PC-9 (cell line): ENCODE results near the gene WWC2. TPM values are rescaled to one million over a fixed set of nuclear protein-coding genes. Genes with fewer than 3 reads are reported as not detected.

ENCODE experiments used
- BruUV-seq: library from RNA; stranded (reverse); fragments of 400-500 nt; replicated peaks from 2 replicates; lab custom pipeline; 2021; lab: Mats Ljungman, UMichigan
- CTCF ChIA-PET: fragments of 300-600 bp; sonication (Branson Sonifier 250); formaldehyde crosslinking; loops from one replicate; lab custom pipeline; 2022; ENCODE audit warnings: antibody characterized with exemption; lab: Charles Lee
- POLR2A ChIA-PET: fragments of 300-600 bp; sonication (Branson Sonifier 250); formaldehyde crosslinking; loops from one replicate; lab custom pipeline; 2022; ENCODE audit warnings: antibody characterized with exemption; ENCODE audit not compliant: unreplicated experiment; lab: Charles Lee
- DNase-seq, 2 experiments: peaks; one replicate each; pipeline versions ENCODE4 v3.0.0 to v3.0.0-alpha.2; 2015 to 2022; ENCODE audit warnings: mixed read lengths in 1 of 2
- H2AFZ ChIP-seq: fragments of 200-600 bp; sonication (generic); 2 replicates; pipeline ENCODE4 v1.8.1; 2017; ENCODE audit warnings: antibody characterized with exemption
- H3F3A ChIP-seq: fragments of 200-600 bp; sonication (generic); 2 replicates; pipeline ENCODE4 v1.8.1; 2017; ENCODE audit warnings: antibody characterized with exemption, mild to moderate bottlenecking, low read depth; ENCODE audit not compliant: insufficient read depth
- H3K27ac ChIP-seq: fragments of 200-600 bp; sonication (generic); 2 replicates; pipeline ENCODE4 v1.6.1; 2016; ENCODE audit warnings: mixed run types
- H3K27me3 ChIP-seq: fragments of 200-600 bp; sonication (generic); 2 replicates; pipeline ENCODE4 v1.6.1; 2016; ENCODE audit warnings: low read depth, mixed run types; ENCODE audit not compliant: insufficient read depth
- H3K36me3 ChIP-seq: fragments of 200-600 bp; sonication (generic); 2 replicates; pipeline ENCODE4 v1.6.1; 2016; ENCODE audit warnings: low read depth, mixed run types
- H3K4me1 ChIP-seq: fragments of 200-600 bp; sonication (generic); replicated peaks from 2 replicates; pipeline ENCODE4 v1.6.1; 2016; ENCODE audit warnings: mixed run types; ENCODE audit not compliant: insufficient read depth
- H3K4me2 ChIP-seq: fragments of 200-600 bp; sonication (generic); 2 replicates; pipeline ENCODE4 v1.6.1; 2017; ENCODE audit warnings: mixed run types
- H3K4me3 ChIP-seq: fragments of 200-600 bp; sonication (generic); 2 replicates; pipeline ENCODE4 v1.6.1; 2016; ENCODE audit warnings: mixed run types
- H3K79me2 ChIP-seq: fragments of 200-600 bp; sonication (generic); 2 replicates; pipeline ENCODE4 v1.6.1; 2017; ENCODE audit warnings: low read depth, mixed run types
- H3K9me2 ChIP-seq: fragments of 200-600 bp; sonication (generic); 2 replicates; pipeline ENCODE4 v1.8.1; 2017; ENCODE audit warnings: mild to moderate bottlenecking; ENCODE audit not compliant: insufficient read depth
- H3K9me3 ChIP-seq: fragments of 200-600 bp; sonication (generic); 2 replicates; pipeline ENCODE4 v1.8.1; 2016; ENCODE audit warnings: low read depth; ENCODE audit not compliant: insufficient read depth
- H4K20me1 ChIP-seq: fragments of 200-600 bp; sonication (generic); 2 replicates; pipeline ENCODE4 v1.8.1; 2017; ENCODE audit not compliant: insufficient read depth
- EZH2 ChIP-seq: fragments of 200-600 bp; sonication (generic); IDR thresholded peaks from 2 replicates; pipeline ENCODE4 v1.8.0; 2017; ENCODE audit warnings: antibody characterized with exemption, low read depth
- intact Hi-C: fragments of 100-400 bp; cut with micrococcal nuclease; formaldehyde crosslinking; loops from one replicate; pipeline ENCODE4 v1.10.0; 2022; ENCODE audit not compliant: unreplicated experiment
- total RNA-seq: library from RNA; stranded (reverse); gene quantifications from 2 replicates; pipeline ENCODE4 v1.2.3, GENCODE V29; 2021
- TF ChIP-seq, protein P1 (sequence below): fragments of 200-600 bp; sonication (generic); conservative IDR thresholded peaks from 2 replicates; pipeline ENCODE4 v1.6.1; 2017; ENCODE audit warnings: mixed run types, antibody characterized with exemption, mild to moderate bottlenecking, moderate library complexity

The WWC2 gene
- total RNA-seq, 1 experiment from 2014 or later, result 42.3 TPM

DNA sequence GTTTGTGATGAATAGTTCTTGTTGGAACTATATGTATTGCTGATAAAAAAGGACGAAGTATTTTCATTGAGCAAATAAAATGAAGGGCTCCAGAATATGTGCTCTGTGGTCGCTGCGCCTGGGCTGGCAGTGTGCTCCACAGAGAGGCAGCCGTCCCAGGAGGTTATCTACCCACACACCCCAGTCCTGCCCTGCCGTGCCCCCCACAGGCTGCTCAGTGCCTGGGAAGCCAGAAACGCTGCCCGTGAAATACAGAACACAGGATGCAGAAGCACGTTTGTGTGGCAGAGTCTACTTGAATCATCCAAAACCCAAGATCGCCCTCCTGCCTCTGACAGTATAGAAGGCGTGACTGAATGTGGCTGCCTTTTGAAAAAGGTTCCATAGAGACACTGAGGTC lies 219.6 kb downstream of the WWC2 start:
- H2AFZ ChIP-seq, result no peak overlapping the region
- no peak overlapping the region for H3K4me2 ChIP-seq
- H3K27ac ChIP-seq, result no peak overlapping the region
- no peaks in the 10 kb centered on the region for H3F3A ChIP-seq
- no peaks in the 10 kb centered on the region for H3K9me2 ChIP-seq
- intact Hi-C loops, result no loop called here
- H4K20me1 ChIP-seq, result no peaks in the 10 kb centered on the region
- no peaks in the 10 kb centered on the region for H3K9me3 ChIP-seq
- no peak overlapping the region for H3K4me3 ChIP-seq
- H3K36me3 ChIP-seq, result no peaks in the 10 kb centered on the region
- POLR2A ChIA-PET, result no interaction called here
- CTCF ChIA-PET, result no interaction called here
- no TSS peak for BruUV-seq
- DNase-seq, result no peak
- no peaks in the 10 kb centered on the region for H3K4me1 ChIP-seq
- H3K79me2 ChIP-seq, result no peaks in the 10 kb centered on the region
- H3K27me3 ChIP-seq, result no peaks in the 10 kb centered on the region
- no peak for TF ChIP-seq EZH2
- TF ChIP-seq, protein P1, sequence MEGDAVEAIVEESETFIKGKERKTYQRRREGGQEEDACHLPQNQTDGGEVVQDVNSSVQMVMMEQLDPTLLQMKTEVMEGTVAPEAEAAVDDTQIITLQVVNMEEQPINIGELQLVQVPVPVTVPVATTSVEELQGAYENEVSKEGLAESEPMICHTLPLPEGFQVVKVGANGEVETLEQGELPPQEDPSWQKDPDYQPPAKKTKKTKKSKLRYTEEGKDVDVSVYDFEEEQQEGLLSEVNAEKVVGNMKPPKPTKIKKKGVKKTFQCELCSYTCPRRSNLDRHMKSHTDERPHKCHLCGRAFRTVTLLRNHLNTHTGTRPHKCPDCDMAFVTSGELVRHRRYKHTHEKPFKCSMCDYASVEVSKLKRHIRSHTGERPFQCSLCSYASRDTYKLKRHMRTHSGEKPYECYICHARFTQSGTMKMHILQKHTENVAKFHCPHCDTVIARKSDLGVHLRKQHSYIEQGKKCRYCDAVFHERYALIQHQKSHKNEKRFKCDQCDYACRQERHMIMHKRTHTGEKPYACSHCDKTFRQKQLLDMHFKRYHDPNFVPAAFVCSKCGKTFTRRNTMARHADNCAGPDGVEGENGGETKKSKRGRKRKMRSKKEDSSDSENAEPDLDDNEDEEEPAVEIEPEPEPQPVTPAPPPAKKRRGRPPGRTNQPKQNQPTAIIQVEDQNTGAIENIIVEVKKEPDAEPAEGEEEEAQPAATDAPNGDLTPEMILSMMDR, result no peak

DNA sequence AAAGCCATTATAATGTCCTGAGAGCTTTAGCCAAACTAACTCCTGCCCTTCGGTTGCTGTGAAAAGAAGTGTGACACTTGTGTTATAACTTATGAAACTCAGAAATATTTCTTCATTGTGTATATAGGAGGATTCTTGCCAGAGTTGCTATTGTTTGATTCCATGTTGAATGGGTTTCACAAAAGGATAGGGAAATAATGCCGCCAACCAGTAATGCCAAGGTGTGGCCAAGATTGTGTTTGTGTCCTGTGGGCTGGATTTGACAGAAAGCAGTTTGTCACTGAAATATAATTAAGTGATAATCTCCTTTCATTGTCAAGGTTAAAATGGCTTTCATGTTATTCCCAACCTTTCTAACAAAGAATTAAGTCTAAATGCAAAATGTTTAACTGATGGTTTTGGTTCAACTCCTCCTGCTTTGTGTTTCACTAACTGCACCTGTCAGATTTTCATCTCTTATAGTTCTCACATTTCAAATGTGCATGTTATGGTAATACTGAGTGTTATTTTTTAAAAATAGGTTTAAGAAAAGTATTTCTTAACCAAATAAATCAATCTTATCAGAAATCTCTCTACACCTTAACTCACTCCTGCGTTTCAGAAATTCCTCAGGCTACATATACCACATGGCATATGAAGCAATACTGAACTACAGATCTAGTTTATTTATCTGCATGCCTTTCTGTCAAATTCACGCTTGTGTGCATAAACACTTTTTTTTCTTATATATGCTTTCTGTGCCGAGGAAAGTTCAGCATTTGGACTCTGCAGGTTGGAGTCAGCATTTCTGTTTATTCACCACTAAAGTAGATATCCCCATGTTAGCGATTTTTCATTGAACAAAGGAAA lies 221.4 kb downstream of the WWC2 start, which contains the start of gene CLDN22:
CLDN22 (minus strand) TSS at position 66 of the 849 bp plus-strand sequence; CDS start at position 8, 58 bp downstream.
- H4K20me1 ChIP-seq, result no peaks in the 10 kb centered on the region
- intact Hi-C loops, result no loop called here
- no peak within 1 kb of the TSS for H3K4me3 ChIP-seq
- H3K9me2 ChIP-seq, result no peaks in the 10 kb centered on the region
- POLR2A ChIA-PET, result no interaction called here
- H3K27ac ChIP-seq, result no peak within 1 kb of the TSS
- no peaks in the 10 kb centered on the region for H3K79me2 ChIP-seq
- H3K9me3 ChIP-seq, result no peaks in the 10 kb centered on the region
- H3K4me2 ChIP-seq, result no peak within 1 kb of the TSS
- no peaks in the 10 kb centered on the region for H3K4me1 ChIP-seq
- no peak for DNase-seq
- BruUV-seq, result no TSS peak
- no peaks in the 10 kb centered on the region for H3K36me3 ChIP-seq
- no peaks in the 10 kb centered on the region for H3F3A ChIP-seq
- no peak for TF ChIP-seq EZH2
- TF ChIP-seq, protein P1, result no peak
- CTCF ChIA-PET, result no interaction called here
- no peaks in the 10 kb centered on the region for H3K27me3 ChIP-seq
- no peak within 1 kb of the TSS for H2AFZ ChIP-seq

DNA sequence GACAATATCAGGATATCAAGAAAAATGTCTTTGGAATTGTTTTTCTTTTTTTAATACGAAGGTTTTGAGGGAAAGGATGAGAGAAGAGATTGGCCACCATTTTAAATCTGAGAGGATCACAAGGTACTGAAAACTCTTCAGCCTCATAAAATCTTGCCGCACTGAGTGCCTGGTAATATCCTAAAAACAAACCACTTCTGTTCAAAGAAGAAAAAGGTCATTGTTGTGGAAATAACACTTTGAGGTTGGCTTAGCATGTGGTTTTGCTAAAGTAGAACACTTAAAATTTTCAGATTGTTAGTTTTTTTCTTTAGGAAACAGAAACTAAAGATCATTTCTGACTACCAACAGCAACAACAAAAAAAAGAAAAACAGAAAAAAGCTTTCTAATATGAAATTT lies 222.0 kb downstream of the WWC2 start:
- intact Hi-C loops, result no loop called here
- POLR2A ChIA-PET, result no interaction called here
- Histone ChIP-seq H3K27ac (no peak overlapping the region), H3K36me3 (no peaks in the 10 kb centered on the region), H3K9me3 (no peaks in the 10 kb centered on the region), H3K79me2 (no peaks in the 10 kb centered on the region), H3K4me1 (no peaks in the 10 kb centered on the region), H4K20me1 (no peaks in the 10 kb centered on the region), H2AFZ (no peak overlapping the region), H3K9me2 (no peaks in the 10 kb centered on the region), H3F3A (no peaks in the 10 kb centered on the region), H3K4me2 (no peak overlapping the region), H3K4me3 (no peak overlapping the region), H3K27me3 (no peaks in the 10 kb centered on the region)
- CTCF ChIA-PET, result no interaction called here
- TF ChIP-seq, protein P1, result no peak
- no peak for TF ChIP-seq EZH2
- BruUV-seq, result no TSS peak
- DNase-seq, result no peak
